Smooth muscle cell (in vitro differentiated cells): ENCODE results near the gene RAB40C. TPM values are rescaled to one million over a fixed set of nuclear protein-coding genes. Genes with fewer than 3 reads are reported as not detected.

Experiments
- DNase-seq: peaks from one replicate; lab custom pipeline; 2025; ENCODE audit not compliant: unreplicated experiment; lab: John Stamatoyannopoulos, UW
- H2AFZ ChIP-seq: fragments of 200-600 bp; sonication (generic); 2 replicates; pipeline ENCODE4 v1.6.0; 2016; ENCODE audit warnings: antibody characterized with exemption, low read depth, mild to moderate bottlenecking
- H3F3A ChIP-seq: fragments of 200-600 bp; sonication (generic); 2 replicates; pipeline ENCODE4 v1.6.0; 2017; ENCODE audit warnings: antibody characterized with exemption, low read depth
- H3K27ac ChIP-seq: fragments of 200-600 bp; sonication (generic); 2 replicates; pipeline ENCODE4 v1.5.1; 2016; ENCODE audit warnings: low read depth, mild to moderate bottlenecking
- H3K27me3 ChIP-seq: fragments of 200-600 bp; sonication (generic); 2 replicates; pipeline ENCODE4 v1.6.1; 2016; ENCODE audit warnings: low read depth, mild to moderate bottlenecking
- H3K36me3 ChIP-seq: fragments of 200-600 bp; sonication (generic); 2 replicates; pipeline ENCODE4 v1.5.1; 2016; ENCODE audit warnings: low read depth
- H3K4me1 ChIP-seq: fragments of 200-600 bp; sonication (generic); 2 replicates; pipeline ENCODE4 v1.5.1; 2016; ENCODE audit warnings: low read depth
- H3K4me2 ChIP-seq: fragments of 200-600 bp; sonication (generic); 2 replicates; pipeline ENCODE4 v1.6.0; 2016; ENCODE audit warnings: mild to moderate bottlenecking
- H3K4me3 ChIP-seq: fragments of 200-600 bp; sonication (generic); 2 replicates; pipeline ENCODE4 v1.5.1; 2016; ENCODE audit warnings: mild to moderate bottlenecking
- H3K79me2 ChIP-seq: fragments of 200-600 bp; sonication (generic); 2 replicates; pipeline ENCODE4 v1.6.0; 2016; ENCODE audit warnings: low read depth, mild to moderate bottlenecking
- H3K9ac ChIP-seq: fragments of 200-600 bp; sonication (generic); 2 replicates; pipeline ENCODE4 v1.6.0; 2016; ENCODE audit warnings: low read depth
- H3K9me3 ChIP-seq: fragments of 200-600 bp; sonication (generic); replicated peaks from 2 replicates; pipeline ENCODE4 v1.5.1; 2016; ENCODE audit warnings: low read depth
- H4K20me1 ChIP-seq: fragments of 200-600 bp; sonication (generic); 2 replicates; pipeline ENCODE4 v1.6.0; 2016; ENCODE audit warnings: low read depth
- WGBS: methylation state at CpG from one replicate; pipeline ENCODE4 v1.1.7; 2016; ENCODE audit warnings: low lambda C conversion rate; 5-methylcytosine and 5-hydroxymethylcytosine counted together
- polyA plus RNA-seq: library from polyadenylated mRNA; unstranded; fragments of >200 nt; fragmentation: Nextera tagmentation; extraction: Ambion mirVana; gene quantifications from 2 replicates; pipeline ENCODE4 v1.2.1, GENCODE V29; 2016
- total RNA-seq: library from RNA; depleted of rRNA; stranded (reverse); fragments of >200 nt; gene quantifications from 2 replicates; pipeline ENCODE4 v1.2.3, GENCODE V29; 2014
- TF ChIP-seq, protein P1 (sequence below): fragments of 200-600 bp; sonication (generic); IDR thresholded peaks from 2 replicates; pipeline ENCODE4 v1.5.1; 2017; ENCODE audit warnings: borderline replicate concordance, mild to moderate bottlenecking, antibody characterized with exemption; ENCODE audit not compliant: insufficient read depth, poor library complexity, severe bottlenecking

Gene RAB40C
- total and polyA plus RNA-seq, 2 experiments from 2014 or later, result 21.2 to 28.3 TPM

DNA sequence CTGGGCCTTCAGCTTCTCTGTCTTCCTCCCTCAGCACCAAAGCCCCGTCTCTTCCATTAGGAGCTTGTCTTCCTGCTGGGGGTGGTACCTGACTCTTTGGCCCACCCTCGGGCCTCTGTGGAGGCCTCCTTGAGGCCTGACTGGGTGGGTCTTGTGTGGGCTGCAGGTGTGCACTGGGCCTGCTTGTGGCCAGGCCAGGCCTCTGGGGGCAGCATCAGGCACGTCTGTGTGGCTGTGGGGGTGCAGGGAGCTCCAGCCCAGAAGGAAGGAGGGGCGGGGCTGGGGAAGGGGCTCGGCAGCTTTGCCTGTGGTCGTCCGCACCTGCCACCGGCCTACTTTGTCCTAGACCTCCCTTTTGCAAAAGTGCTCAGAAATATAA is 13.1 kb upstream of the RAB40C start:
- Histone ChIP-seq H3K4me3 (no peak overlapping the region), H3K9ac (no peak overlapping the region), H3K36me3 (no peaks in the 10 kb centered on the region), H3K27ac (no peak overlapping the region), H3K79me2 (peaks cover under 1% of the 10 kb centered on the region), H3K4me2 (no peak overlapping the region), H3K27me3 (no peaks in the 10 kb centered on the region), H4K20me1 (peaks cover 14% of the 10 kb centered on the region), H3K4me1 (no peaks in the 10 kb centered on the region), H3F3A (no peaks in the 10 kb centered on the region), H3K9me3 (no peaks in the 10 kb centered on the region), H2AFZ (no peak overlapping the region)
- TF ChIP-seq, protein P1, sequence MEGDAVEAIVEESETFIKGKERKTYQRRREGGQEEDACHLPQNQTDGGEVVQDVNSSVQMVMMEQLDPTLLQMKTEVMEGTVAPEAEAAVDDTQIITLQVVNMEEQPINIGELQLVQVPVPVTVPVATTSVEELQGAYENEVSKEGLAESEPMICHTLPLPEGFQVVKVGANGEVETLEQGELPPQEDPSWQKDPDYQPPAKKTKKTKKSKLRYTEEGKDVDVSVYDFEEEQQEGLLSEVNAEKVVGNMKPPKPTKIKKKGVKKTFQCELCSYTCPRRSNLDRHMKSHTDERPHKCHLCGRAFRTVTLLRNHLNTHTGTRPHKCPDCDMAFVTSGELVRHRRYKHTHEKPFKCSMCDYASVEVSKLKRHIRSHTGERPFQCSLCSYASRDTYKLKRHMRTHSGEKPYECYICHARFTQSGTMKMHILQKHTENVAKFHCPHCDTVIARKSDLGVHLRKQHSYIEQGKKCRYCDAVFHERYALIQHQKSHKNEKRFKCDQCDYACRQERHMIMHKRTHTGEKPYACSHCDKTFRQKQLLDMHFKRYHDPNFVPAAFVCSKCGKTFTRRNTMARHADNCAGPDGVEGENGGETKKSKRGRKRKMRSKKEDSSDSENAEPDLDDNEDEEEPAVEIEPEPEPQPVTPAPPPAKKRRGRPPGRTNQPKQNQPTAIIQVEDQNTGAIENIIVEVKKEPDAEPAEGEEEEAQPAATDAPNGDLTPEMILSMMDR, result no peak
- 83% methylated on average over 8 of the region's 8 CpGs for WGBS
- no peak for DNase-seq

DNA sequence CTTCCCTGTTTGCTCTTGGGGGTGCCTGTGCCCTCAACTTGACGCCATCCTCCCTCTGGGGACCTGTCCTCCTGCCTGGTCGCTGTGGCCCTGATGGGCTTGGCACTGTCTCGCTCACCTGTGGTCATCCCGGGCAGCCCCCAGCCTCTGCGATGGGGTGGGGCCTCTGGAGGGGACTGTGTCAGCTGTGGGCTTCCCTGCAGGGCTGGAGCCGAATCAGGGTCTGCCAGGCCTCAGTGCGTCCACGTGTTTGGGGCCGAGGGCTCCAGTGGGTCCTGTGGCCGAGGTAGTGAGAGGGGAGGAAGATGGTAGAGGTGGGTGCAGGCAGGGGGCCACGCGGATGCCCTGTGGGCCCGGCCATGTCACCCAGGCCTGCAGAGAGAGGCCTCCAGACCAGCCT is 12.1 kb upstream of the RAB40C start:
- Histone ChIP-seq H3K27ac (no peak overlapping the region), H3K9me3 (no peaks in the 10 kb centered on the region), H3F3A (no peaks in the 10 kb centered on the region), H3K79me2 (no peaks in the 10 kb centered on the region), H3K36me3 (no peaks in the 10 kb centered on the region), H3K4me3 (no peak overlapping the region), H3K4me1 (no peaks in the 10 kb centered on the region), H3K9ac (no peak overlapping the region), H3K27me3 (no peaks in the 10 kb centered on the region), H3K4me2 (no peak overlapping the region), H4K20me1 (peaks cover 10% of the 10 kb centered on the region), H2AFZ (no peak overlapping the region)
- TF ChIP-seq, protein P1, result no peak
- DNase-seq, result no peak
- 96% methylated on average over 13 of the region's 13 CpGs for WGBS

DNA sequence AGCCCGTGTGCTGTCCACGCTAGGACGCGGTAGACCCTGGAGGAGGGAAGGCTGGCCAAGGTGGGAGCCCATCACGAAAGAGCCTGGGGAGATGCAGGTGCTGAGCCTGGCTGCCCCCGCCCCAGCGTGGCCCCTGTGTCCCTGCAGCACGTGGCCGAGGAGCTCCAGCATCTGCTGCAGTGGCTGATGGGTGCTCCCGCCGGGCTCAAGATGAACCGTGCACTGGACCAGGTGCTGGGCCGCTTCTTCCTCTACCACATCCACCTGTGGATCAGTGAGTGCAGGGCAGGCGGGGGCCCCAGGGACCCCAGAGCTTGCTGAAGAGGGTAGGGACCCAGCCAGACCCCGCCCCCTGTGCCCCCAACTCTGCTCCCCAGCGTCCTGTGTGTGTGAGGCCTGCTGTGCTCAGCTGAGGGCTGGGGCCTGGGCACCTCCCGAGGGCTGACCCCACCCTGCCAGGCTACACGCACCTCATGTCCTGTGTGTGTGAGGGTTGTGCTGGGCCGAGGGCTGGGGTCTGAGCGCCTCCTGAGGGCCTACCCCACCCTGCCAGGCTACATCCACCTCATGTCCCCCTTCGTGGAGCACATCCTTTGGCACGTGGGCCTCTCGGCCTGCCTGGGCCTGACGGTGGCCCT is 11.5 kb upstream of the RAB40C start:
- TF ChIP-seq, protein P1, result no peak
- H3K36me3 ChIP-seq, result no peaks in the 10 kb centered on the region
- H2AFZ ChIP-seq, result no peak overlapping the region
- H3K79me2 ChIP-seq, result no peaks in the 10 kb centered on the region
- no peaks in the 10 kb centered on the region for H3K27me3 ChIP-seq
- H3K4me1 ChIP-seq, result no peaks in the 10 kb centered on the region
- DNase-seq, result no peak
- no peak overlapping the region for H3K27ac ChIP-seq
- peaks cover 5% of the 10 kb centered on the region for H4K20me1 ChIP-seq
- no peaks in the 10 kb centered on the region for H3F3A ChIP-seq
- H3K9me3 ChIP-seq, result no peaks in the 10 kb centered on the region
- WGBS, result 92% methylated on average over 21 of the region's 24 CpGs
- peak overlapping the region; percentile 76 for H3K4me2 ChIP-seq
- no peak overlapping the region for H3K4me3 ChIP-seq
- H3K9ac ChIP-seq, result no peak overlapping the region

DNA sequence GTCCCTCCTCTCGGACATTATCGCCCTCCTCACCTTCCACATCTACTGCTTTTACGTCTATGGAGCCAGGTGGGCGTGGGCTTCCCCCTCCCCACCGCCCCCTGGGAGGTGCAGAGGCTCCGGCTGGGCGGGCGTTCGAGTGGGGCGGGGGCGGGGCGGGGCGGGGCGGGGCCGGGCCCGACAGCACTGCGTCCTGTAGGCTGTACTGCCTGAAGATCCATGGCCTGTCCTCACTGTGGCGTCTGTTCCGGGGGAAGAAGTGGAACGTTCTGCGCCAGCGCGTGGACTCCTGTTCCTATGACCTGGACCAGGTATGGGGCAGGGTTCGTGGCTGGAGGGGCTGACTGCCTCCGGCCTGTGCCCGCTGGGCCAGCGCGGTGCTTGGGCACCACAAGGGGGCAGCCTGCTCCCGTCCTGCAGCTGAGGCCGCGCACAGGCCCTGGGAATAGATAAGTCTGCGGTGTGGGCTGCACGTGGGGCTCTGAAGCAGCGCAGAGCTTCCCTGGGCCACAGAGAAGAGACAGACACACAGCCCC is 10.9 kb upstream of the RAB40C start:
- Histone ChIP-seq H3K27ac (no peak overlapping the region), H4K20me1 (no peaks in the 10 kb centered on the region), H3K4me3 (no peak overlapping the region), H3K9ac (no peak overlapping the region), H3K4me2 (peak overlapping the region; percentile 76), H3K36me3 (no peaks in the 10 kb centered on the region), H3K79me2 (no peaks in the 10 kb centered on the region), H3K4me1 (no peaks in the 10 kb centered on the region), H3K9me3 (no peaks in the 10 kb centered on the region), H3F3A (no peaks in the 10 kb centered on the region), H2AFZ (no peak overlapping the region), H3K27me3 (no peaks in the 10 kb centered on the region)
- TF ChIP-seq, protein P1, result peak; percentile 83
- WGBS, result 17% methylated on average over 33 of the region's 34 CpGs
- peak; percentile 38 for DNase-seq
